ENCODE measurements around the gene SFSWAP. TPM values are rescaled to one million over a fixed set of nuclear protein-coding genes. Genes with fewer than 3 reads are reported as not detected.

Gene SFSWAP
- total and polyA plus RNA-seq, 2 of the 13 experiments (the other 11 are each of a cell fraction or from before 2014, with no cell fraction given) = 17.1 to 27.7 TPM

GRCh38 chr12:131774576-131775391 is 63.9 kb downstream of the SFSWAP start (continued):
- TF ChIP-seq ZBTB26 (CRISPR knock-in tag; IDR thresholded peaks at IDR 0.05; ENCODE audit: borderline replicate concordance) = no peak
- TF ChIP-seq POLR2G (IDR thresholded peaks at IDR 0.05; ENCODE audit: low read depth, low read length) = no peak

GRCh38 chr12:131775392-131776236 is 64.7 kb downstream of the SFSWAP start:
- in situ Hi-C loops (cut with HindIII; ENCODE audit: extremely low pct_ligation_motif_present, low pct_unique_long_range_greater_than_20kb) = no loop called here
- peaks cover 12 to 68% of the 10 kb centered on the region in 2 experiments; a peak in 4 of 5 replicates for H3K36me3 ChIP-seq (replicated peaks in 1 of 2; ENCODE audit: control insufficient read depth in 1 of 2, insufficient read depth in 2 of 2, low read length in 2 of 2)
- CTCF ChIA-PET (ENCODE audit: low intra/inter-chr PET ratio, low total read pairs) = no interaction called here
- TF ChIP-seq JUN (CRISPR knock-in tag; IDR thresholded peaks at IDR 0.05) (no peak), ZMAT5 (CRISPR knock-in tag; IDR thresholded peaks at IDR 0.05; ENCODE audit: borderline replicate concordance, low read depth) (no peak), IRX3 (CRISPR knock-in tag; IDR thresholded peaks at IDR 0.05; ENCODE audit: borderline replicate concordance, low read depth) (no peak), SP140L (CRISPR knock-in tag; IDR thresholded peaks at IDR 0.05; ENCODE audit: borderline replicate concordance) (no peak), ZNF724P (CRISPR knock-in tag; IDR thresholded peaks at IDR 0.05; ENCODE audit: borderline replicate concordance) (no peak), SRSF4 (IDR thresholded peaks at IDR 0.05; ENCODE audit: low read depth, low read length, poor library complexity, severe bottlenecking) (no peak), RARG (CRISPR knock-in tag; IDR thresholded peaks at IDR 0.05; ENCODE audit: low read depth) (no peak), GATA4 (IDR thresholded peaks at IDR 0.05; ENCODE audit: borderline replicate concordance, low read depth) (no peak), NFRKB (IDR thresholded peaks at IDR 0.05) (no peak), HCFC1 (IDR thresholded peaks at IDR 0.05; ENCODE audit: low read depth, low read length) (no peak), ZNF17 (CRISPR knock-in tag; IDR thresholded peaks at IDR 0.05) (no peak), RXRB (CRISPR knock-in tag; IDR thresholded peaks at IDR 0.05; ENCODE audit: borderline replicate concordance) (no peak), JDP2 (CRISPR knock-in tag; IDR thresholded peaks at IDR 0.05; ENCODE audit: borderline replicate concordance) (no peak), PHF21A (CRISPR knock-in tag; IDR thresholded peaks at IDR 0.05) (no peak)

More at GRCh38 chr12:131775392-131776236, 64.7 kb downstream of the SFSWAP start:
- WGBS (ENCODE audit: low lambda C conversion rate) = 97% methylated on average over 17 of the region's 17 CpGs
- intact Hi-C loops (cut with micrococcal nuclease; ENCODE audit: unreplicated experiment) = no loop called here
- Histone ChIP-seq H2AFZ (ENCODE audit: low read length) (no peak overlapping the region), H3K79me2 (ENCODE audit: insufficient read depth, low read length) (no peaks in the 10 kb centered on the region), H3K4me1 (ENCODE audit: insufficient read depth, low read length) (no peaks in the 10 kb centered on the region), H3K27me3 (ENCODE audit: control insufficient read depth in 1 of 2, insufficient read depth in 2 of 2, low read length in 2 of 2) (no peaks in the 10 kb centered on the region), H3K4me2 (ENCODE audit: low read depth, low read length) (no peak overlapping the region), H3K27ac (ENCODE audit: extremely low read length, insufficient read depth, low read length) (no peak overlapping the region), H3K4me3 (replicated peaks in 1 of 3; ENCODE audit: insufficient read depth in 1 of 3, low read depth in 2 of 3, low read length in 3 of 3) (no peak overlapping the region), H3K9me3 (ENCODE audit: low read length) (no peaks in the 10 kb centered on the region), H3K9ac (ENCODE audit: insufficient read depth, low read depth, low read length) (no peak overlapping the region), H4K20me1 (ENCODE audit: insufficient read depth, low read length) (0 out of 2 replicates have a peak, but pooled peaks cover 2% of the 10 kb centered on the region)
- no TSS peak for BruUV-seq (replicated peaks)
- ATAC-seq (no peak), DNase-seq (ENCODE audit: low spot score) (no peak), FAIRE-seq (no peak)
- POLR2A ChIA-PET = interaction anchor here (0.6 kb wide), 1 partner anchor 61 kb away, joined by 3 read pairs; no protein-coding TSS in a partner anchor
